Measurements from ENCODE around the gene LASP1NB.

LASP1NB gene

DNA sequence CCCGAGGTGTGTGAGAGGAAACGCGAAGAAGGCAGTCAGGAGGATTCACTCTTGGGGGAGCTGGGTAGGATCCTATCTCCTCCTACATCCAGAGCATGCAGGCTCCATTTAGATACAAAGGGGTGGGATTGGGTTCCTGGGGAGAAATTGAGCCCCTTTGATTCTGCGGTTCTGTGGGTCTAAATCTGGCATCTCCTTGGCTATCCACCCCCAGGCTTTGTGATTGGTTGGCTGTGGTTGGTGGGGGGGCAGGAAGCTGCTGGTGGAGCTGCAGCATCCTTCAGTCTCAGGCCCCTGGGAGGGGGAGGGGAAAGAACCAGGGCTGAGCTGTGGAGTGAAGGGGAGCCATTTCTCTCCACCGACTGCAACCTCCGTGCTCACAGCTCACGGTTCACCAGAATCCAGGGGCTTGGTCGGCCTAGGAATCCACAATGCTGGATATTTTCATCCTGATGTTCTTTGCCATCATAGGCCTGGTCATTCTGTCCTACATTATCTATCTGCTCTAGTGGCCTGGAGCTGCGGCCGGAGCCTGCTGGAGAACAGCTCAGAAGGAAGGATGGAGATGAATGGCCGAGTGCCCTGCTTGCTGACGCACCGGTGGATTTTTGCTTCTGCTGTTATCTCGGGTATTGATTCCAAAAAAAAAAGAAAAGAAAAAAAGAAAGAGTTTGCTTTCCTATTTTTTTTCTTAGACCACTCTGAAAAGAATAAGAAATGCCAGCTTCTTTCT, at the start of gene LASP1NB:
TSS of gene LASP1NB (plus strand) at position 352 of the 733 bp plus-strand sequence.
- Histone ChIP-seq H3K4me1 (replicated peaks) (no peaks in the 10 kb centered on the region), H3K36me3 (no peaks in the 10 kb centered on the region), H3K27ac (no peak within 1 kb of the TSS), H3K27me3 (replicated peaks; ENCODE audit: insufficient read depth) (no peaks in the 10 kb centered on the region), H3K4me3 (no peak within 1 kb of the TSS), H3K9me3 (no peaks in the 10 kb centered on the region)
- no peak for DNase-seq (ENCODE audit: low spot score)
- WGBS = 51% methylated on average over 14 of the region's 14 CpGs
- TF ChIP-seq POLR2A (IDR thresholded peaks at IDR 0.05) = no peak
- TF ChIP-seq POLR2AphosphoS5 (IDR thresholded peaks at IDR 0.05) = no peak
- TF ChIP-seq, protein P1, sequence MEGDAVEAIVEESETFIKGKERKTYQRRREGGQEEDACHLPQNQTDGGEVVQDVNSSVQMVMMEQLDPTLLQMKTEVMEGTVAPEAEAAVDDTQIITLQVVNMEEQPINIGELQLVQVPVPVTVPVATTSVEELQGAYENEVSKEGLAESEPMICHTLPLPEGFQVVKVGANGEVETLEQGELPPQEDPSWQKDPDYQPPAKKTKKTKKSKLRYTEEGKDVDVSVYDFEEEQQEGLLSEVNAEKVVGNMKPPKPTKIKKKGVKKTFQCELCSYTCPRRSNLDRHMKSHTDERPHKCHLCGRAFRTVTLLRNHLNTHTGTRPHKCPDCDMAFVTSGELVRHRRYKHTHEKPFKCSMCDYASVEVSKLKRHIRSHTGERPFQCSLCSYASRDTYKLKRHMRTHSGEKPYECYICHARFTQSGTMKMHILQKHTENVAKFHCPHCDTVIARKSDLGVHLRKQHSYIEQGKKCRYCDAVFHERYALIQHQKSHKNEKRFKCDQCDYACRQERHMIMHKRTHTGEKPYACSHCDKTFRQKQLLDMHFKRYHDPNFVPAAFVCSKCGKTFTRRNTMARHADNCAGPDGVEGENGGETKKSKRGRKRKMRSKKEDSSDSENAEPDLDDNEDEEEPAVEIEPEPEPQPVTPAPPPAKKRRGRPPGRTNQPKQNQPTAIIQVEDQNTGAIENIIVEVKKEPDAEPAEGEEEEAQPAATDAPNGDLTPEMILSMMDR (IDR thresholded peaks at IDR 0.05) = no peak
- intact Hi-C loops (cut with DNase I) = loop anchor here (2.0 to 5.0 kb wide), 2 partner anchors 45 to 53 kb away; partner anchors contain the start of gene LASP1

DNA sequence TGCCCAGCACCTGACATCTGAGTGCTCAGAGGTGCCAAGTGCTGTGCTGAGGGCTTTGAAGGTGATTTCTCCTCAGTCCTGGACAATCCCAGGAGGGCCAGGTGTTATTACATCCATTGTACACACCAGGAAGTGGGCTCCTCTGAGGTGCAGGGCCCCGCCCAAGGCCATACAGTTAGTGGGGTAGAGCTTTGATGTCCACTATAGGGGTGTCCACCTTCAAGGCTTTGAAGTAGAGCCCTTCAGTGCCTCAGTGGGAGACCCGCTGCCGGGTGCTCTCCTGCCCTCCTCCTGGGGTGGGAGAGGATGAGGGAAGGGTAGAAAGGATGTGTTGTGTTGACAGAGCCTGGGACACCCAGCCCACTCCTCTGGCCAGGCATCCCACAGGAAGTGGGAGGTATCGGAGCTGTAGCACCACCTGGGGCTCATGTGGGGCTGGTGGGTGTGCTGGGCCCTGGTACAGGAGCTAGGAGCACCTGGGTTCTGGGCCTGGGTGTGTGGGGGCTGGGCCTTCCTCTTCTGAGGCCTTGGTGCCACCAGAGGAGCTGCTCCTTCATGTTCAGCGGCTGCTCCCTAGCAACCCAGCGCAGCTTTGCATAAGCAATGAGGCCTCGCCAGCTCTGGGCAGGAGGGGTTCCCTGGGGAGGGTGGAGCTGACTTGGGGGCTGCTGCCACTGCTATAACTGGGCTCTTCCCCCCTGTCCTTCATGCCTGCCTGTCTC, 48.1 kb upstream of the LASP1NB start:
- Histone ChIP-seq H3K4me1 (replicated peaks) (peaks cover 18% of the 10 kb centered on the region), H3K36me3 (no peaks in the 10 kb centered on the region), H3K4me3 (no peak overlapping the region), H3K27me3 (replicated peaks; ENCODE audit: insufficient read depth) (no peaks in the 10 kb centered on the region), H3K9me3 (no peaks in the 10 kb centered on the region), H3K27ac (no peak overlapping the region)
- 58% methylated on average over 7 of the region's 7 CpGs for WGBS
- DNase-seq (ENCODE audit: low spot score) = no peak
- TF ChIP-seq POLR2A (IDR thresholded peaks at IDR 0.05) (no peak), POLR2AphosphoS5 (IDR thresholded peaks at IDR 0.05) (no peak)
- TF ChIP-seq, protein P1 (IDR thresholded peaks at IDR 0.05) = no peak
- intact Hi-C loops (cut with DNase I) = no loop called here

DNA sequence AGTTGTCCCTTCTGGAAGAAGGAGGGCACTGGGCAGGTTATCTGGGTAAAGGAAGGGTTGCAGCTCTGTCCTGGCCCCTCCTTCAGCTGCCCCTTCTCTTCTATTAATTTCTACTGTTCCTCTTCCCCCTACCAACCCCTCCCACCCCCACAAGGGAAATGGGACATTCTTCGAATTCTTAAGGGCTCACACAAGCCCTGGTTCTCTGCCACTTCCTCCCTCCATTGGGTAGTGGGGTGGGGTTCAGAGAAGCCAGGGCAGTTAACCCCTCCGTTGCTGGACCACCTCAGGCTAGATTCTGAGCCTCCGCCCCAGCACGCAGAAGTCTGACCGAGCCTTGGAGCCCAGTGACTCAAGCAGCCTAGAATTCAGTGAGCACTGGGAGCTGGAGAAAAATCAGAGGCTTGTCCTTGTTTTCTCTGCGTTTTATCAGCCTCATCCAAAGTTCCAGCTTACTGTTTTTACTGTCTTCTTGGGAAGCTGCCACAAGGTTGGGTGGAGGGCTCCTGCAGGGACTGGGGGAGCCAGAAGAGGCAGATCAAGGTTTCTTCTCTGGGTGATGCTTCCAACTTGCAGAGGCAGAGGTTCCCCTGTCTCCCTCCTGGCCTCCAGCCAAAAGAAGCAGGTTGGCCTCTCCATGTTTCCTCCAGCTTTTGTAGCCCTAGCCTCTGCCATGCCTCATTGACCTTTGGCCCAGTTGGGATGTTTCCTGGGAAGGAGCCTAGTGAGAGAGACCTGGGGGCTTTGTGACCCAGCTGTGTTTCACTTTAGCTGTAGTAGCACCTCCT, 45.3 kb upstream of the LASP1NB start:
- Histone ChIP-seq H3K4me1 (replicated peaks) (peaks cover 10% of the 10 kb centered on the region), H3K27ac (peak overlapping the region in 1 of 2 donors; percentile 17), H3K36me3 (no peaks in the 10 kb centered on the region), H3K4me3 (no peak overlapping the region), H3K9me3 (no peaks in the 10 kb centered on the region), H3K27me3 (replicated peaks; ENCODE audit: insufficient read depth) (no peaks in the 10 kb centered on the region)
- intact Hi-C loops (cut with DNase I) = loop anchor here (2.0 kb wide), 1 partner anchor 45 kb away; the partner anchor contains the start of gene LASP1NB
- DNase-seq (ENCODE audit: low spot score) = no peak
- WGBS = 13% methylated on average over 6 of the region's 6 CpGs
- TF ChIP-seq POLR2AphosphoS5 (IDR thresholded peaks at IDR 0.05) = no peak

DNA sequence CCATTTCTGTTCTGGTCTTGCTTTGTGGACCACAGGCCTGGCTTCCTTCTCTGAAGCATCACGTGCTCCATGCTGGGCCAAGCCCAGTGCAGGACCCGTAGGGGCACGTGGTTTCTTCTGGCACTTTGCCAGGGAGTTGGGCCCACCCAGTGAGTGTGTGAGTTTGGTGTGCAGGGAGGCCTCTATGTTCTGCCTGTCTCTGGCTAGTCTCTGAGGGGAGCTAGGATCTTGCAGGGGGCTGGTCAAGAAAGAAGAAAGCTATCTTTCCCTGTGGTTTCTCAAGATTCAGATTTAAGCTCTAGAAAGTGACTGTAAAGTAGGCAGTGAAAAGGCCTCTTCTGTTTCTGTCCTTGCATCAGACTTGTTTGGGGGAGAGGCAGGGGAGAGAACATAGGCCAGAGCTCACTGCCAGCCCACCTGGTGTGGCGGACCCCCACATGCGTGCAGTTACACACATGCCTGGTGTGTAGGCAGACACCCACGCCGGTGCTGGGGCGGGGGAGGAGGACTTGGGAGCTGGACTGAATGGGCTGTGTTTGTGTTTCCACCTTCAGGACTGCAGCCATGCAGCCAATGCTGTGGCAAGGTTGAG, 43.7 kb upstream of the LASP1NB start:
- no peak overlapping the region for H3K4me3 ChIP-seq
- 38% methylated on average over 8 of the region's 8 CpGs for WGBS
- TF ChIP-seq POLR2A (IDR thresholded peaks at IDR 0.05) (no peak), POLR2AphosphoS5 (IDR thresholded peaks at IDR 0.05) (peak; percentile 8)
- TF ChIP-seq, protein P1 (IDR thresholded peaks at IDR 0.05) = no peak
- no peaks in the 10 kb centered on the region for H3K36me3 ChIP-seq
- H3K9me3 ChIP-seq = no peaks in the 10 kb centered on the region
- no peak overlapping the region for H3K27ac ChIP-seq
- H3K4me1 ChIP-seq (replicated peaks) = peaks cover 10% of the 10 kb centered on the region
- H3K27me3 ChIP-seq (replicated peaks; ENCODE audit: insufficient read depth) = no peaks in the 10 kb centered on the region
- DNase-seq (ENCODE audit: low spot score) = no peak
- intact Hi-C loops (cut with DNase I) = loop anchor here (2.0 kb wide), 1 partner anchor 43 kb away; the partner anchor contains the start of gene LASP1NB

DNA sequence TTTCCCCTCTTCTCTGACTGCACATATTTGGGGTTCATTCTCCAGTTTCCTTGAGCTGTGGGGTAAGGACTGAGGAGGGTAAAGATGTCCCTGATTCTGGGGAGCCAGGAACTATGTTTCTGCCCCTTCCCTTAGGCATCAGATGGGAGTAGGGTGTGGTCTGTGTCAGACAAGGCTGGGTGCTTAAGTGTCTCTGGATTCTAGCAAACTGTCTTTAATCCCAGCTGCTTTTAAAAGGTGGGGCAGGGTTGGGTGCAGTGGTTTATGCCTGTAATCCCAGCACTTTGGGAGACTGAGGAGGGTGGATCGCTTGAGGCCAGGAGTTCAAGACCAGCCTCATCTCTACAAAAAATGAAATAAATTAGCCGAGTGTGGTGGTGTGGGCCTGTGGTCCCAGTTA, 42.5 kb upstream of the LASP1NB start:
- Histone ChIP-seq H3K4me3 (no peak overlapping the region), H3K4me1 (replicated peaks) (peaks cover 10% of the 10 kb centered on the region), H3K27me3 (replicated peaks; ENCODE audit: insufficient read depth) (no peaks in the 10 kb centered on the region), H3K36me3 (no peaks in the 10 kb centered on the region), H3K9me3 (no peaks in the 10 kb centered on the region), H3K27ac (no peak overlapping the region)
- DNase-seq (ENCODE audit: low spot score) = no peak
- TF ChIP-seq POLR2A (IDR thresholded peaks at IDR 0.05) (no peak), POLR2AphosphoS5 (IDR thresholded peaks at IDR 0.05) (no peak)
- TF ChIP-seq, protein P1 (IDR thresholded peaks at IDR 0.05) = no peak
- intact Hi-C loops (cut with DNase I) = no loop called here
- 95% methylated on average over 2 of the region's 2 CpGs for WGBS

Data from prostate gland (tissue), 2 donors.